ENCODE results near the gene AGMAT. TPM values are rescaled to one million over a fixed set of nuclear protein-coding genes. Genes with fewer than 3 reads are reported as not detected.

AGMAT gene
- polyA plus RNA-seq, 2 of the 4 experiments (the other 2 are of a cell fraction) = 10.3 to 13.1 TPM

DNA sequence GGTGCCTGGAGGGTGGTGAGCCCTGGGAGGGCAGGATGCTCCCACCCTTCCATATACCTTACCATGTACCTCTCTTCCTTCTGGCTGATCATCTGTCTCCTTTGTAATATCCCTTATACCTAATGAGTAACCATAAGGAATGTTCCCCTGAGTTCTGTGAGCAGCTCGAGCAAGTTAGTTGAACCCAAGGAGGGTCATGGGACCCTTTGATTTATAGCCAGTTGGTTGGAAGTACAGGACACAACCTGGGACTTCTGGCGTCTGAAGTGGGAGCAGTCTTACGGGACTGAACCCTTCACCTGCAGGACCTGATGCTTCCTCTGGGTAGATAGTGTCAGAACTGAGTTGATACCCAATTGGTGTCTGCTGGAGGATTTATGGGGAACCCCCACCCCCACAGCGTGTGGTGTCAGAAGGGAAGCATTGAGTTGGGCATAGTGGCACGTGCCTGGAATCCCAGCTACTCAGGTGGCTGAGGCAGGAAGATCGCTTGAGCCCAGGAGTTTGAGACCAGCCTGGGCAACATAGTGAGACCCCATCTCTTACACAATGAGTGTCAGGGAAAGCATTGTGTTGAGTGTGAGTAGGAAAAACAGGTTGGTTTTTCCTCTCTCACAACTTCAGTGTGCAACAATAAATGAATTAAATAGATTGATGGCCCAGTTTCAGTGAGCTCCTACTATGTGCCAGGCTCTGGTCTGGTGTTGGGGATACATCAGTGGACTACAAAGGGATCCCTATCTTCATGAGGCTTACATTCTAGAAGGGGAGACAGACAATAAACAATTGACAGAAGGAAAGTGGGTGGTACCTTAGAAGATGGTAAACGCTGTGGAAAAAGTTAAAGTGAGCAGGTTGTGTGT is 42.2 kb downstream of the AGMAT start:
- TF ChIP-seq ZNF302 (CRISPR knock-in tag; IDR thresholded peaks at IDR 0.05) = no peak
- TF ChIP-seq KDM5A (IDR thresholded peaks at IDR 0.05) = no peak
- TF ChIP-seq FOSL2 (IDR thresholded peaks at IDR 0.05) = no peak
- no peak for TF ChIP-seq FOSL2 (CRISPR knock-in tag; IDR thresholded peaks at IDR 0.05)
- Histone ChIP-seq H3K4me2 (no peak overlapping the region), H3K9me3 (no peaks in the 10 kb centered on the region), H3K4me3 (no peak overlapping the region), H3K27ac (no peak overlapping the region), H3K4me1 (no peaks in the 10 kb centered on the region)
- 77% methylated on average over 7 of the region's 7 CpGs for WGBS (ENCODE audit: missing lambda C conversion rate)
- FAIRE-seq (no peak), ATAC-seq (no peak), DNase-seq (ENCODE audit: low read depth in 1 of 2, low spot score in 1 of 2) (no peak)
- ChIA-PET POLR2A (no interaction called here), CTCF (interaction anchor here (0.5 kb wide), 1 partner anchor 41 kb away, joined by 3 read pairs; no protein-coding TSS in a partner anchor)

DNA sequence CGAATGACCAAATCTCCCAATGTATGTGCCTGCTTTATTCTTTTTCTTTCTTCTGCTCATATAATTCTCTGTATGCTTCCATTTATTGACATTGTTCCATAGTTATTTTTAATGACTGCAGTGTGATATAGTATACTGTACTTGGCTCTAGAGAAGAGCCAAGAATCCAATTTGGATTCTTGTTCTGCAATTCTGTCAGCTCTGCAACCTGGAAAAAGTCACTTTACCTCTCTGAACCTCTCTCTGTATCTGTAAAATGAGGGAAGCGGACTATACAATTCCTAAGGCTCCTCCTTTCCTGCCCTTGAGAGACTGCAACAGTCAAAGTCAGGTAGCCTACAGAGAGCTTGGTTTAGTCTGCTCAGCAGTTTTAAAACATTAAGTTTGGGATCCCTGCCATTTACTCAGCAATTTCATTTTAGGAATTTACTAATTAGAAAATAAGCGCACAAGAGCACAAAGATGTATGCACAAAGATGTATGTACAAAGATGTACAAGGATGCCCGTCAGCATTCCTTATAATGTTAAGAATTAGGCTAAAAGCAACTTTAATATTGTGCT is 43.5 kb downstream of the AGMAT start:
- Histone ChIP-seq H3K4me2 (no peak overlapping the region), H3K9me3 (no peaks in the 10 kb centered on the region), H3K4me1 (no peaks in the 10 kb centered on the region), H3K27ac (no peak overlapping the region), H3K4me3 (no peak overlapping the region)
- CTCF ChIA-PET = no interaction called here
- no peak for ATAC-seq
- WGBS (ENCODE audit: missing lambda C conversion rate) = 90% methylated on average over 4 of the region's 4 CpGs
- TF ChIP-seq RAD21 (conservative IDR thresholded peaks at IDR 0.05 in 1 of 2, IDR thresholded peaks at IDR 0.05 in 1 of 2) = no peak
- TF ChIP-seq ZC3H11A (IDR thresholded peaks at IDR 0.05) = no peak
- TF ChIP-seq MYC (IDR thresholded peaks at IDR 0.05; ENCODE audit: borderline replicate concordance, low read length) = no peak
- no peak for TF ChIP-seq HDAC2 (IDR thresholded peaks at IDR 0.05)
- TF ChIP-seq, protein P1, sequence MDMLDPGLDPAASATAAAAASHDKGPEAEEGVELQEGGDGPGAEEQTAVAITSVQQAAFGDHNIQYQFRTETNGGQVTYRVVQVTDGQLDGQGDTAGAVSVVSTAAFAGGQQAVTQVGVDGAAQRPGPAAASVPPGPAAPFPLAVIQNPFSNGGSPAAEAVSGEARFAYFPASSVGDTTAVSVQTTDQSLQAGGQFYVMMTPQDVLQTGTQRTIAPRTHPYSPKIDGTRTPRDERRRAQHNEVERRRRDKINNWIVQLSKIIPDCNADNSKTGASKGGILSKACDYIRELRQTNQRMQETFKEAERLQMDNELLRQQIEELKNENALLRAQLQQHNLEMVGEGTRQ (IDR thresholded peaks at IDR 0.05) = no peak
- TF ChIP-seq FOSL2 (IDR thresholded peaks at IDR 0.05) = no peak
- no peak for TF ChIP-seq FOSL2 (CRISPR knock-in tag; IDR thresholded peaks at IDR 0.05)
- peak; percentile 19 for TF ChIP-seq MAFK (IDR thresholded peaks at IDR 0.05; ENCODE audit: partially characterized antibody)
- no peak for DNase-seq (ENCODE audit: low read depth in 1 of 2, low spot score in 1 of 2)
- POLR2A ChIA-PET = no interaction called here
- FAIRE-seq = no peak

DNA sequence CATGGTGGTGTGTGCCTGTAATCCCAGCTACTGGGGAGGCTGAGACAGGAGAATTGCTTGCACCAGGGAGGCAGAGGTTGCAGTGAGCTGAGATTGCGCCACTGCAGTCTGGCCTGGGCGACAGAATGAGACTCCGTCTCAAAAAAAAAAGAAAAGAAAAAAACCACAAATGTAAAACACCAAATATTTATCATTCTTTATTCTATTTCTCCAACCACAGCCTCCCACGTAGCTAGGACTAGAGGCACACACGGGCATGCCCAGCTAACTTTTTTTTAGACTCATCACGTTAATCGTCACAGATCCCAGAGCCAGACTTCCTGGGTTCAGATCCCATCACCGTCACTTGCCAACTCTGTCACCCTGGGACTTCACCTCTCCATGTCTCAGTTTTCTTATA is 44.7 kb downstream of the AGMAT start:
- Histone ChIP-seq H3K9me3 (no peaks in the 10 kb centered on the region), H3K4me2 (no peak overlapping the region), H3K4me3 (no peak overlapping the region), H3K4me1 (no peaks in the 10 kb centered on the region), H3K27ac (no peak overlapping the region)
- CTCF ChIA-PET = no interaction called here
- DNase-seq (ENCODE audit: low read depth in 1 of 2, low spot score in 1 of 2) (no peak), ATAC-seq (no peak), FAIRE-seq (no peak)
- TF ChIP-seq ESRRA (IDR thresholded peaks at IDR 0.05; ENCODE audit: borderline replicate concordance, low read length) = no peak
- TF ChIP-seq MAFK (IDR thresholded peaks at IDR 0.05; ENCODE audit: partially characterized antibody) = no peak
- TF ChIP-seq, protein P2, sequence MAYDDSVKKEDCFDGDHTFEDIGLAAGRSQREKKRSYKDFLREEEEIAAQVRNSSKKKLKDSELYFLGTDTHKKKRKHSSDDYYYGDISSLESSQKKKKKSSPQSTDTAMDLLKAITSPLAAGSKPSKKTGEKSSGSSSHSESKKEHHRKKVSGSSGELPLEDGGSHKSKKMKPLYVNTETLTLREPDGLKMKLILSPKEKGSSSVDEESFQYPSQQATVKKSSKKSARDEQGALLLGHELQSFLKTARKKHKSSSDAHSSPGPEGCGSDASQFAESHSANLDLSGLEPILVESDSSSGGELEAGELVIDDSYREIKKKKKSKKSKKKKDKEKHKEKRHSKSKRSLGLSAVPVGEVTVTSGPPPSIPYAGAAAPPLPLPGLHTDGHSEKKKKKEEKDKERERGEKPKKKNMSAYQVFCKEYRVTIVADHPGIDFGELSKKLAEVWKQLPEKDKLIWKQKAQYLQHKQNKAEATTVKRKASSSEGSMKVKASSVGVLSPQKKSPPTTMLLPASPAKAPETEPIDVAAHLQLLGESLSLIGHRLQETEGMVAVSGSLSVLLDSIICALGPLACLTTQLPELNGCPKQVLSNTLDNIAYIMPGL (CRISPR knock-in tag; IDR thresholded peaks at IDR 0.05; ENCODE audit: borderline replicate concordance) = no peak
- no peak for TF ChIP-seq HOXB13 (CRISPR knock-in tag; IDR thresholded peaks at IDR 0.05; ENCODE audit: low read depth)
- TF ChIP-seq, protein P3, sequence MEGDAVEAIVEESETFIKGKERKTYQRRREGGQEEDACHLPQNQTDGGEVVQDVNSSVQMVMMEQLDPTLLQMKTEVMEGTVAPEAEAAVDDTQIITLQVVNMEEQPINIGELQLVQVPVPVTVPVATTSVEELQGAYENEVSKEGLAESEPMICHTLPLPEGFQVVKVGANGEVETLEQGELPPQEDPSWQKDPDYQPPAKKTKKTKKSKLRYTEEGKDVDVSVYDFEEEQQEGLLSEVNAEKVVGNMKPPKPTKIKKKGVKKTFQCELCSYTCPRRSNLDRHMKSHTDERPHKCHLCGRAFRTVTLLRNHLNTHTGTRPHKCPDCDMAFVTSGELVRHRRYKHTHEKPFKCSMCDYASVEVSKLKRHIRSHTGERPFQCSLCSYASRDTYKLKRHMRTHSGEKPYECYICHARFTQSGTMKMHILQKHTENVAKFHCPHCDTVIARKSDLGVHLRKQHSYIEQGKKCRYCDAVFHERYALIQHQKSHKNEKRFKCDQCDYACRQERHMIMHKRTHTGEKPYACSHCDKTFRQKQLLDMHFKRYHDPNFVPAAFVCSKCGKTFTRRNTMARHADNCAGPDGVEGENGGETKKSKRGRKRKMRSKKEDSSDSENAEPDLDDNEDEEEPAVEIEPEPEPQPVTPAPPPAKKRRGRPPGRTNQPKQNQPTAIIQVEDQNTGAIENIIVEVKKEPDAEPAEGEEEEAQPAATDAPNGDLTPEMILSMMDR (IDR thresholded peaks at IDR 0.05) = no peak
- no peak for TF ChIP-seq POLR2A (IDR thresholded peaks at IDR 0.05; ENCODE audit: low read length)
- no peak for TF ChIP-seq FOXS1 (CRISPR knock-in tag; IDR thresholded peaks at IDR 0.05)
- no peak for TF ChIP-seq KDM5A (IDR thresholded peaks at IDR 0.05)
- no peak for TF ChIP-seq RCOR1 (IDR thresholded peaks at IDR 0.05; ENCODE audit: low read depth, low read length)
- no peak for TF ChIP-seq GATA3 (IDR thresholded peaks at IDR 0.05; ENCODE audit: borderline replicate concordance)
- TF ChIP-seq ZFP36 (IDR thresholded peaks at IDR 0.05; ENCODE audit: borderline replicate concordance, partially characterized antibody) = no peak
- no peak for TF ChIP-seq HEYL (CRISPR knock-in tag; IDR thresholded peaks at IDR 0.05)
- 94% methylated on average over 8 of the region's 8 CpGs for WGBS (ENCODE audit: missing lambda C conversion rate)
- POLR2A ChIA-PET = no interaction called here
